Liver (tissue), 3 donors: ENCODE measurements around the gene NSUN2.

Experiments
- ATF3 ChIP-seq: IDR thresholded peaks from 2 replicates; pipeline ENCODE4 v1.6.1; 2016; ENCODE audit warnings: antibody characterized with exemption
- CTCF ChIP-seq: fragments of 150-350 bp; IDR thresholded peaks from 2 replicates; pipeline ENCODE4 v1.5.1; 2017; ENCODE audit warnings: improper control_type of control experiment, low read depth, low read length; ENCODE audit not compliant: missing input control
- FOXA1 ChIP-seq: IDR thresholded peaks from 2 replicates; pipeline ENCODE4 v1.6.1; 2016; ENCODE audit warnings: antibody characterized with exemption
- GABPA ChIP-seq, 2 donors: IDR thresholded peaks in 1 of 2; conservative IDR thresholded peaks in 1 of 2; 2 replicates each; pipeline ENCODE4 v1.6.1; 2016; ENCODE audit warnings: antibody characterized with exemption in 2 of 2, mild to moderate bottlenecking in 1 of 2, moderate library complexity in 1 of 2
- HNF4A ChIP-seq, 2 donors: conservative IDR thresholded peaks; 2 replicates each; pipeline ENCODE4 v1.6.1; 2016; ENCODE audit warnings: antibody characterized with exemption in 2 of 2, mild to moderate bottlenecking in 2 of 2
- HNF4G ChIP-seq: IDR thresholded peaks from 2 replicates; pipeline ENCODE4 v1.6.1; 2016; ENCODE audit warnings: antibody characterized with exemption
- RAD21 ChIP-seq, 2 donors: IDR thresholded peaks; 2 replicates each; pipeline ENCODE4 v1.6.1; 2016; ENCODE audit warnings: antibody characterized with exemption in 2 of 2, mild to moderate bottlenecking in 2 of 2
- RXRA ChIP-seq, 2 donors: IDR thresholded peaks; 2 replicates each; pipeline ENCODE4 v1.6.1; 2017 to 2018; ENCODE audit warnings: antibody characterized with exemption in 2 of 2, mild to moderate bottlenecking in 1 of 2
- SP1 ChIP-seq: IDR thresholded peaks from 2 replicates; pipeline ENCODE4 v1.6.1; 2018; ENCODE audit warnings: antibody characterized with exemption, mild to moderate bottlenecking
- TAF1 ChIP-seq: conservative IDR thresholded peaks from 2 replicates; pipeline ENCODE4 v1.6.1; 2016; ENCODE audit warnings: antibody characterized with exemption, mild to moderate bottlenecking
- YY1 ChIP-seq: IDR thresholded peaks from 2 replicates; pipeline ENCODE4 v1.6.1; 2016; ENCODE audit warnings: antibody characterized with exemption, mild to moderate bottlenecking
- ZBTB33 ChIP-seq: IDR thresholded peaks from 2 replicates; pipeline ENCODE4 v1.6.1; 2016; ENCODE audit warnings: antibody characterized with exemption
- TF ChIP-seq, protein P1 (sequence below): IDR thresholded peaks from 2 replicates; pipeline ENCODE4 v1.6.1; 2016; ENCODE audit warnings: antibody characterized with exemption
- TF ChIP-seq, protein P2 (sequence below): IDR thresholded peaks from 2 replicates; pipeline ENCODE4 v1.6.1; 2016; ENCODE audit warnings: antibody characterized with exemption, mild to moderate bottlenecking
- donor health status: healthy.
- donor health status: healthy.

DNA sequence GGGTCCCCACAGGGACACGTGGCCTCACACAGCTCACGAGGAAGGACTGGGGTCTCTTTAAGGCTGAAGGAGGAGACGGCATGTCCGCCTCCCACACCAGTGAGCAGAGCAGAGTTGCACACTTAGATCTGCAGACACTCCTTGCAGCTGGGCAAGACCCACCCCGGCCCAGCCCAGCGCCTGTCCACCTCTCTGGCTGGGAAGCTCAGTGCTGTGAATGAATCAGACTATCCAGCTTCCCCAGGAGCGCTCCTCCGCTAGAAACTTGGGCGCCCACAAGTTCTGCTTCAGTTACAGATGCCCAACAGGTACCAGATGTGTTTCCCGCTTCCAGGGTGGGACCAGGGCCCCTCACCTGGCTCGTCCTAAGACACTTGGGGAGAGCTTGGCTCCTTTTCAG is 78.9 kb downstream of the NSUN2 start:
- TF ChIP-seq CTCF (no peak), TAF1 (no peak), ZBTB33 (no peak), RAD21 (IDR thresholded peaks at IDR 0.05) (no peak), YY1 (no peak), SP1 (no peak), FOXA1 (no peak), HNF4G (no peak), HNF4A (conservative IDR thresholded peaks at IDR 0.05) (no peak), GABPA (IDR thresholded peaks at IDR 0.05 in 1 of 2, conservative IDR thresholded peaks at IDR 0.05 in 1 of 2) (no peak), ATF3 (no peak), RXRA (IDR thresholded peaks at IDR 0.05) (no peak)
- TF ChIP-seq, protein P1, sequence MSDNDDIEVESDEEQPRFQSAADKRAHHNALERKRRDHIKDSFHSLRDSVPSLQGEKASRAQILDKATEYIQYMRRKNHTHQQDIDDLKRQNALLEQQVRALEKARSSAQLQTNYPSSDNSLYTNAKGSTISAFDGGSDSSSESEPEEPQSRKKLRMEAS = no peak
- TF ChIP-seq, protein P2, sequence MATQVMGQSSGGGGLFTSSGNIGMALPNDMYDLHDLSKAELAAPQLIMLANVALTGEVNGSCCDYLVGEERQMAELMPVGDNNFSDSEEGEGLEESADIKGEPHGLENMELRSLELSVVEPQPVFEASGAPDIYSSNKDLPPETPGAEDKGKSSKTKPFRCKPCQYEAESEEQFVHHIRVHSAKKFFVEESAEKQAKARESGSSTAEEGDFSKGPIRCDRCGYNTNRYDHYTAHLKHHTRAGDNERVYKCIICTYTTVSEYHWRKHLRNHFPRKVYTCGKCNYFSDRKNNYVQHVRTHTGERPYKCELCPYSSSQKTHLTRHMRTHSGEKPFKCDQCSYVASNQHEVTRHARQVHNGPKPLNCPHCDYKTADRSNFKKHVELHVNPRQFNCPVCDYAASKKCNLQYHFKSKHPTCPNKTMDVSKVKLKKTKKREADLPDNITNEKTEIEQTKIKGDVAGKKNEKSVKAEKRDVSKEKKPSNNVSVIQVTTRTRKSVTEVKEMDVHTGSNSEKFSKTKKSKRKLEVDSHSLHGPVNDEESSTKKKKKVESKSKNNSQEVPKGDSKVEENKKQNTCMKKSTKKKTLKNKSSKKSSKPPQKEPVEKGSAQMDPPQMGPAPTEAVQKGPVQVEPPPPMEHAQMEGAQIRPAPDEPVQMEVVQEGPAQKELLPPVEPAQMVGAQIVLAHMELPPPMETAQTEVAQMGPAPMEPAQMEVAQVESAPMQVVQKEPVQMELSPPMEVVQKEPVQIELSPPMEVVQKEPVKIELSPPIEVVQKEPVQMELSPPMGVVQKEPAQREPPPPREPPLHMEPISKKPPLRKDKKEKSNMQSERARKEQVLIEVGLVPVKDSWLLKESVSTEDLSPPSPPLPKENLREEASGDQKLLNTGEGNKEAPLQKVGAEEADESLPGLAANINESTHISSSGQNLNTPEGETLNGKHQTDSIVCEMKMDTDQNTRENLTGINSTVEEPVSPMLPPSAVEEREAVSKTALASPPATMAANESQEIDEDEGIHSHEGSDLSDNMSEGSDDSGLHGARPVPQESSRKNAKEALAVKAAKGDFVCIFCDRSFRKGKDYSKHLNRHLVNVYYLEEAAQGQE = no peak
